KOPT-K1 (cell line): ENCODE data around the gene OR51V1.

Experiments used
- H3K27ac ChIP-seq: fragments of 200-600 bp; sonication (generic); 2 replicates; pipeline ENCODE4 v1.5.1; 2016; ENCODE audit warnings: antibody characterized with exemption, mild to moderate bottlenecking, low read depth, low read length; ENCODE audit not compliant: poor library complexity, severe bottlenecking
- H3K36me3 ChIP-seq: fragments of 200-600 bp; sonication (generic); 2 replicates; pipeline ENCODE4 v1.5.1; 2017; ENCODE audit warnings: antibody characterized with exemption, mild to moderate bottlenecking, low read length, moderate library complexity; ENCODE audit not compliant: insufficient read depth
- H3K9me3 ChIP-seq: fragments of 200-600 bp; sonication (generic); 2 replicates; pipeline ENCODE4 v1.5.1; 2017; ENCODE audit warnings: antibody characterized with exemption, low read length, mild to moderate bottlenecking; ENCODE audit not compliant: insufficient read depth, poor library complexity, severe bottlenecking

The OR51V1 gene

GRCh38 chr11:5237420-5237819 is 36.9 kb upstream of the OR51V1 start:
- H3K36me3 ChIP-seq, result no peaks in the 10 kb centered on the region
- no peak overlapping the region for H3K27ac ChIP-seq
- no peaks in the 10 kb centered on the region for H3K9me3 ChIP-seq

- Histone ChIP-seq H3K36me3 (no peaks in the 10 kb centered on the region), H3K27ac (no peak overlapping the region), H3K9me3 (no peaks in the 10 kb centered on the region)
Measured at GRCh38 chr11:5235364-5236095, 35.0 kb upstream of the OR51V1 start.

GRCh38 chr11:5234381-5234834 is 33.9 kb upstream of the OR51V1 start, which contains the start of gene HBD:
HBD (minus strand) TSS chr11:5234483; CDS start chr11:5234433, 50 bp downstream.
- Histone ChIP-seq H3K27ac (no peak within 1 kb of the TSS), H3K9me3 (no peaks in the 10 kb centered on the region), H3K36me3 (no peaks in the 10 kb centered on the region)

GRCh38 chr11:5233307-5233706 is 32.8 kb upstream of the OR51V1 start:
- H3K27ac ChIP-seq, result no peak overlapping the region
- no peaks in the 10 kb centered on the region for H3K36me3 ChIP-seq
- no peaks in the 10 kb centered on the region for H3K9me3 ChIP-seq

- Histone ChIP-seq H3K9me3 (no peaks in the 10 kb centered on the region), H3K36me3 (no peaks in the 10 kb centered on the region), H3K27ac (no peak overlapping the region)
Measured at GRCh38 chr11:5232821-5233220, 32.3 kb upstream of the OR51V1 start.

GRCh38 chr11:5232176-5232575 is 31.7 kb upstream of the OR51V1 start:
- no peak overlapping the region for H3K27ac ChIP-seq
- H3K36me3 ChIP-seq, result no peaks in the 10 kb centered on the region
- no peaks in the 10 kb centered on the region for H3K9me3 ChIP-seq

- no peak overlapping the region for H3K27ac ChIP-seq
- no peaks in the 10 kb centered on the region for H3K9me3 ChIP-seq
- no peaks in the 10 kb centered on the region for H3K36me3 ChIP-seq
Measured at GRCh38 chr11:5231111-5231510, 30.6 kb upstream of the OR51V1 start.

- no peak overlapping the region for H3K27ac ChIP-seq
- H3K36me3 ChIP-seq, result no peaks in the 10 kb centered on the region
- no peaks in the 10 kb centered on the region for H3K9me3 ChIP-seq
Measured at GRCh38 chr11:5230266-5230665, 29.8 kb upstream of the OR51V1 start.

- Histone ChIP-seq H3K27ac (no peak overlapping the region), H3K9me3 (no peaks in the 10 kb centered on the region), H3K36me3 (no peaks in the 10 kb centered on the region)
Measured at GRCh38 chr11:5229796-5230195, 29.3 kb upstream of the OR51V1 start.

GRCh38 chr11:5229356-5229755 is 28.9 kb upstream of the OR51V1 start:
- Histone ChIP-seq H3K27ac (no peak overlapping the region), H3K9me3 (no peaks in the 10 kb centered on the region), H3K36me3 (no peaks in the 10 kb centered on the region)

GRCh38 chr11:5228124-5228523 is 27.6 kb upstream of the OR51V1 start:
- Histone ChIP-seq H3K9me3 (no peaks in the 10 kb centered on the region), H3K36me3 (no peaks in the 10 kb centered on the region), H3K27ac (no peak overlapping the region)

GRCh38 chr11:5227681-5228080 is 27.2 kb upstream of the OR51V1 start:
- Histone ChIP-seq H3K36me3 (no peaks in the 10 kb centered on the region), H3K27ac (no peak overlapping the region), H3K9me3 (no peaks in the 10 kb centered on the region)

GRCh38 chr11:5226732-5227310 is 26.3 kb upstream of the OR51V1 start, which contains the start of gene HBB:
HBB (minus strand) TSS chr11:5227071; CDS start chr11:5227021, 50 bp downstream.
- Histone ChIP-seq H3K36me3 (no peaks in the 10 kb centered on the region), H3K27ac (no peak within 1 kb of the TSS), H3K9me3 (no peaks in the 10 kb centered on the region)

- no peaks in the 10 kb centered on the region for H3K36me3 ChIP-seq
- H3K27ac ChIP-seq, result no peak overlapping the region
- no peaks in the 10 kb centered on the region for H3K9me3 ChIP-seq
Measured at GRCh38 chr11:5225480-5225871, 25.0 kb upstream of the OR51V1 start.

GRCh38 chr11:5224538-5225479 is 24.3 kb upstream of the OR51V1 start:
- no peak overlapping the region for H3K27ac ChIP-seq
- H3K36me3 ChIP-seq, result no peaks in the 10 kb centered on the region
- no peaks in the 10 kb centered on the region for H3K9me3 ChIP-seq
